Measurements from ENCODE around the gene CES2. TPM values are rescaled to one million over a fixed set of nuclear protein-coding genes. Genes with fewer than 3 reads are reported as not detected.
"Not testable (repeated sequence)": the region's sequence is repeated elsewhere in the genome, so short reads cannot be mapped to it uniquely, and the experiment has no call there.

CES2 gene
- total RNA-seq, 6 experiments from 2014 or later: 35.1 to 42.3 (median 40.2) TPM

- Mint-ChIP-seq H3K36me3 (ENCODE audit: low read depth) (peaks cover 8% of the 10 kb centered on the region), H3K27ac (no peak overlapping the region), H3K4me3 (no peak overlapping the region), H3K4me1 (ENCODE audit: low read depth) (peaks cover 34% of the 10 kb centered on the region), H3K9me3 (peaks cover 10% of the 10 kb centered on the region), H3K27me3 (ENCODE audit: insufficient read depth) (peaks cover 5% of the 10 kb centered on the region)
- DNase-seq: no peak
- no peak for TF ChIP-seq CTCF (IDR thresholded peaks at IDR 0.05)
Observed at GRCh38 chr16:66950437-66950836, 15.1 kb downstream of the CES2 start.

- no peak for DNase-seq
- no peak for TF ChIP-seq CTCF (IDR thresholded peaks at IDR 0.05)
- Mint-ChIP-seq H3K27me3 (ENCODE audit: insufficient read depth) (peaks cover 8% of the 10 kb centered on the region), H3K4me3 (no peak overlapping the region), H3K27ac (no peak overlapping the region), H3K9me3 (peaks cover 10% of the 10 kb centered on the region), H3K4me1 (ENCODE audit: low read depth) (peaks cover 34% of the 10 kb centered on the region), H3K36me3 (ENCODE audit: low read depth) (peaks cover 8% of the 10 kb centered on the region)
Observed at GRCh38 chr16:66950971-66951790, 15.9 kb downstream of the CES2 start.

GRCh38 chr16:66952430-66953110 lies 17.3 kb downstream of the CES2 start:
- no peak overlapping the region for H3K27ac Mint-ChIP-seq

GRCh38 chr16:66953462-66954096 lies 18.3 kb downstream of the CES2 start:
- Mint-ChIP-seq H3K27me3 (ENCODE audit: insufficient read depth) (peaks cover 11% of the 10 kb centered on the region), H3K4me3 (no peak overlapping the region; the same call in 1 of the 2 replicates), H3K4me1 (ENCODE audit: low read depth) (peaks cover 16% of the 10 kb centered on the region), H3K9me3 (peaks cover 10% of the 10 kb centered on the region), H3K36me3 (ENCODE audit: low read depth) (peaks cover 8% of the 10 kb centered on the region), H3K27ac (no peak overlapping the region)
- DNase-seq: no peak
- TF ChIP-seq CTCF (IDR thresholded peaks at IDR 0.05): no peak

More at GRCh38 chr16:66952430-66953110, 17.3 kb downstream of the CES2 start:
- no peak for TF ChIP-seq CTCF (IDR thresholded peaks at IDR 0.05)
- H3K4me3 Mint-ChIP-seq: no peak overlapping the region
- H3K36me3 Mint-ChIP-seq (ENCODE audit: low read depth): peaks cover 8% of the 10 kb centered on the region
- H3K4me1 Mint-ChIP-seq (ENCODE audit: low read depth): peaks cover 26% of the 10 kb centered on the region
- peaks cover 8% of the 10 kb centered on the region for H3K27me3 Mint-ChIP-seq (ENCODE audit: insufficient read depth)
- H3K9me3 Mint-ChIP-seq: peaks cover 10% of the 10 kb centered on the region
- DNase-seq: no peak

GRCh38 chr16:66954097-66954659 lies 18.9 kb downstream of the CES2 start:
- Mint-ChIP-seq H3K27me3 (ENCODE audit: insufficient read depth) (peaks cover 15% of the 10 kb centered on the region), H3K4me1 (ENCODE audit: low read depth) (peaks cover 13% of the 10 kb centered on the region), H3K36me3 (ENCODE audit: low read depth) (peaks cover 8% of the 10 kb centered on the region), H3K27ac (no peak overlapping the region), H3K4me3 (no peak overlapping the region; the same call in 1 of the 2 replicates), H3K9me3 (peaks cover 10% of the 10 kb centered on the region)
- peak; percentile 71 for DNase-seq
- TF ChIP-seq CTCF (IDR thresholded peaks at IDR 0.05): peak; percentile 90

- not testable (repeated sequence) for H3K36me3 Mint-ChIP-seq (ENCODE audit: low read depth); H3K4me3 Mint-ChIP-seq; DNase-seq; H3K27ac Mint-ChIP-seq
- peaks cover 19% of the 10 kb centered on the region for H3K27me3 Mint-ChIP-seq (ENCODE audit: insufficient read depth)
- peaks cover 13% of the 10 kb centered on the region for H3K4me1 Mint-ChIP-seq (ENCODE audit: low read depth)
- peaks cover 10% of the 10 kb centered on the region for H3K9me3 Mint-ChIP-seq
Observed at GRCh38 chr16:66955363-66956153, 20.2 kb downstream of the CES2 start.

- peaks cover 20% of the 10 kb centered on the region for H3K27me3 Mint-ChIP-seq (ENCODE audit: insufficient read depth)
- not testable (repeated sequence) for H3K27ac Mint-ChIP-seq; DNase-seq; H3K9me3 Mint-ChIP-seq; H3K36me3 Mint-ChIP-seq (ENCODE audit: low read depth); H3K4me3 Mint-ChIP-seq
- H3K4me1 Mint-ChIP-seq (ENCODE audit: low read depth): peaks cover 13% of the 10 kb centered on the region
Observed at GRCh38 chr16:66956154-66956457, 20.8 kb downstream of the CES2 start.

Data from HFFc6 (cell line).